ENCODE data around the gene C16orf96. TPM values are rescaled to one million over a fixed set of nuclear protein-coding genes. Genes with fewer than 3 reads are reported as not detected.

The C16orf96 gene
- total and polyA plus RNA-seq, 2 experiments from 2014 or later = 0.37 to 2.2 TPM

DNA sequence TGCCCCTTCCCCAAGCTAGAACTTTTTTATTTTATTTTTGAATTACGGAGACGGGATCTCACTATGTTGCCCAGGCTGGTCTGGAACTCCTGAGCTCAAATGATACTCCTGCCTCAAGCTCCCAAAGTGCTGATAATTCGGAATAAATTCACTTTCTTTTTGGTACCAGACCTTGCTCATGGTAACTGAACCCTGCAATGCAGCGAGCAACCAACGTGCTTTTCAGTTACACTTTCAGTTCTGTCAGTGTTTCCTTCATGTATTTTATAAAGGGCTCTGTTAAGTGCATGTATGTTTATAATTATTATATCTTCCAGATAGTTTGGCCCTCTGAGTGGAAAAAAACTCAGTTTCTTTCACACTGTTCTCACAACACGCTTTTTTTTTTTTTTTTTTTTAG lies 13.9 kb downstream of the C16orf96 start:
- H3K4me2 ChIP-seq = peak overlapping the region; percentile 66
- H3K9me2 ChIP-seq (ENCODE audit: insufficient read depth) = peaks cover 6% of the 10 kb centered on the region; the same call in 1 of the 2 replicates
- H3K4me3 Mint-ChIP-seq = peak overlapping the region; percentile 52; the same call in 1 of the 3 replicates
- H3K4me1 Mint-ChIP-seq = peaks cover 30% of the 10 kb centered on the region
- ATAC-seq (no peak), DNase-seq (ENCODE audit: low spot score) (no peak)
- peaks cover 10% of the 10 kb centered on the region; the same call in 2 of the 3 replicates for H3K36me3 Mint-ChIP-seq (ENCODE audit: low read depth)
- H3K4me3 ChIP-seq = peak overlapping the region; percentile 39; the same call in 1 of the 2 replicates
- peaks cover 12% of the 10 kb centered on the region for H3K27me3 Mint-ChIP-seq (ENCODE audit: insufficient read depth, low read depth, poor library complexity)
- no peaks in the 10 kb centered on the region for H3K36me3 ChIP-seq (ENCODE audit: insufficient read depth)
- H3K9me3 Mint-ChIP-seq = peaks cover 8% of the 10 kb centered on the region; the same call in 2 of the 3 replicates
- H3K27me3 ChIP-seq (ENCODE audit: insufficient read depth) = no peaks in the 10 kb centered on the region
- no peak overlapping the region for H2AFZ ChIP-seq
- H3K79me2 ChIP-seq (replicated peaks; ENCODE audit: insufficient read depth) = no peaks in the 10 kb centered on the region
- H3F3A ChIP-seq (replicated peaks; ENCODE audit: low read depth) = 0 out of 2 replicates have a peak, but pooled peaks cover 13% of the 10 kb centered on the region
- H3K4me1 ChIP-seq (ENCODE audit: insufficient read depth) = peaks cover 37% of the 10 kb centered on the region
- no peaks in the 10 kb centered on the region for H4K20me1 ChIP-seq (replicated peaks; ENCODE audit: insufficient read depth)
- H3K27ac Mint-ChIP-seq = peak overlapping the region; percentile 96
- peak overlapping the region; percentile 93 for H3K27ac ChIP-seq (ENCODE audit: low read depth)
- TF ChIP-seq ZNF114 (CRISPR knock-in tag; IDR thresholded peaks at IDR 0.05) = no peak
- TF ChIP-seq, protein P1, sequence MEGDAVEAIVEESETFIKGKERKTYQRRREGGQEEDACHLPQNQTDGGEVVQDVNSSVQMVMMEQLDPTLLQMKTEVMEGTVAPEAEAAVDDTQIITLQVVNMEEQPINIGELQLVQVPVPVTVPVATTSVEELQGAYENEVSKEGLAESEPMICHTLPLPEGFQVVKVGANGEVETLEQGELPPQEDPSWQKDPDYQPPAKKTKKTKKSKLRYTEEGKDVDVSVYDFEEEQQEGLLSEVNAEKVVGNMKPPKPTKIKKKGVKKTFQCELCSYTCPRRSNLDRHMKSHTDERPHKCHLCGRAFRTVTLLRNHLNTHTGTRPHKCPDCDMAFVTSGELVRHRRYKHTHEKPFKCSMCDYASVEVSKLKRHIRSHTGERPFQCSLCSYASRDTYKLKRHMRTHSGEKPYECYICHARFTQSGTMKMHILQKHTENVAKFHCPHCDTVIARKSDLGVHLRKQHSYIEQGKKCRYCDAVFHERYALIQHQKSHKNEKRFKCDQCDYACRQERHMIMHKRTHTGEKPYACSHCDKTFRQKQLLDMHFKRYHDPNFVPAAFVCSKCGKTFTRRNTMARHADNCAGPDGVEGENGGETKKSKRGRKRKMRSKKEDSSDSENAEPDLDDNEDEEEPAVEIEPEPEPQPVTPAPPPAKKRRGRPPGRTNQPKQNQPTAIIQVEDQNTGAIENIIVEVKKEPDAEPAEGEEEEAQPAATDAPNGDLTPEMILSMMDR (conservative IDR thresholded peaks at IDR 0.05; ENCODE audit: low read depth in 2 of 2) = no peak
- TF ChIP-seq, protein P2, sequence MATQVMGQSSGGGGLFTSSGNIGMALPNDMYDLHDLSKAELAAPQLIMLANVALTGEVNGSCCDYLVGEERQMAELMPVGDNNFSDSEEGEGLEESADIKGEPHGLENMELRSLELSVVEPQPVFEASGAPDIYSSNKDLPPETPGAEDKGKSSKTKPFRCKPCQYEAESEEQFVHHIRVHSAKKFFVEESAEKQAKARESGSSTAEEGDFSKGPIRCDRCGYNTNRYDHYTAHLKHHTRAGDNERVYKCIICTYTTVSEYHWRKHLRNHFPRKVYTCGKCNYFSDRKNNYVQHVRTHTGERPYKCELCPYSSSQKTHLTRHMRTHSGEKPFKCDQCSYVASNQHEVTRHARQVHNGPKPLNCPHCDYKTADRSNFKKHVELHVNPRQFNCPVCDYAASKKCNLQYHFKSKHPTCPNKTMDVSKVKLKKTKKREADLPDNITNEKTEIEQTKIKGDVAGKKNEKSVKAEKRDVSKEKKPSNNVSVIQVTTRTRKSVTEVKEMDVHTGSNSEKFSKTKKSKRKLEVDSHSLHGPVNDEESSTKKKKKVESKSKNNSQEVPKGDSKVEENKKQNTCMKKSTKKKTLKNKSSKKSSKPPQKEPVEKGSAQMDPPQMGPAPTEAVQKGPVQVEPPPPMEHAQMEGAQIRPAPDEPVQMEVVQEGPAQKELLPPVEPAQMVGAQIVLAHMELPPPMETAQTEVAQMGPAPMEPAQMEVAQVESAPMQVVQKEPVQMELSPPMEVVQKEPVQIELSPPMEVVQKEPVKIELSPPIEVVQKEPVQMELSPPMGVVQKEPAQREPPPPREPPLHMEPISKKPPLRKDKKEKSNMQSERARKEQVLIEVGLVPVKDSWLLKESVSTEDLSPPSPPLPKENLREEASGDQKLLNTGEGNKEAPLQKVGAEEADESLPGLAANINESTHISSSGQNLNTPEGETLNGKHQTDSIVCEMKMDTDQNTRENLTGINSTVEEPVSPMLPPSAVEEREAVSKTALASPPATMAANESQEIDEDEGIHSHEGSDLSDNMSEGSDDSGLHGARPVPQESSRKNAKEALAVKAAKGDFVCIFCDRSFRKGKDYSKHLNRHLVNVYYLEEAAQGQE (IDR thresholded peaks at IDR 0.05; ENCODE audit: unreplicated experiment) = no peak
- no peak for TF ChIP-seq EZH2 (IDR thresholded peaks at IDR 0.05; ENCODE audit: low read depth, unreplicated experiment)
- no peak for TF ChIP-seq STAT1 (IDR thresholded peaks at IDR 0.05; ENCODE audit: unreplicated experiment)
- TF ChIP-seq POLR2AphosphoS5 (IDR thresholded peaks at IDR 0.05; ENCODE audit: low read depth) = no peak
- no peak for TF ChIP-seq CREB1 (CRISPR knock-in tag; IDR thresholded peaks at IDR 0.05; ENCODE audit: low read depth)
- TF ChIP-seq EZH2phosphoT487 (IDR thresholded peaks at IDR 0.05; ENCODE audit: unreplicated experiment) = no peak
- no peak for TF ChIP-seq JUNB (IDR thresholded peaks at IDR 0.05; ENCODE audit: unreplicated experiment)
- no peak for TF ChIP-seq ZNF331 (CRISPR knock-in tag; IDR thresholded peaks at IDR 0.05; ENCODE audit: low read depth)
- TF ChIP-seq, protein P3, sequence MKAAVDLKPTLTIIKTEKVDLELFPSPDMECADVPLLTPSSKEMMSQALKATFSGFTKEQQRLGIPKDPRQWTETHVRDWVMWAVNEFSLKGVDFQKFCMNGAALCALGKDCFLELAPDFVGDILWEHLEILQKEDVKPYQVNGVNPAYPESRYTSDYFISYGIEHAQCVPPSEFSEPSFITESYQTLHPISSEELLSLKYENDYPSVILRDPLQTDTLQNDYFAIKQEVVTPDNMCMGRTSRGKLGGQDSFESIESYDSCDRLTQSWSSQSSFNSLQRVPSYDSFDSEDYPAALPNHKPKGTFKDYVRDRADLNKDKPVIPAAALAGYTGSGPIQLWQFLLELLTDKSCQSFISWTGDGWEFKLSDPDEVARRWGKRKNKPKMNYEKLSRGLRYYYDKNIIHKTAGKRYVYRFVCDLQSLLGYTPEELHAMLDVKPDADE (IDR thresholded peaks at IDR 0.05) = no peak
- no peak for TF ChIP-seq NANOG (IDR thresholded peaks at IDR 0.05; ENCODE audit: borderline replicate concordance)
- TF ChIP-seq, protein P4, sequence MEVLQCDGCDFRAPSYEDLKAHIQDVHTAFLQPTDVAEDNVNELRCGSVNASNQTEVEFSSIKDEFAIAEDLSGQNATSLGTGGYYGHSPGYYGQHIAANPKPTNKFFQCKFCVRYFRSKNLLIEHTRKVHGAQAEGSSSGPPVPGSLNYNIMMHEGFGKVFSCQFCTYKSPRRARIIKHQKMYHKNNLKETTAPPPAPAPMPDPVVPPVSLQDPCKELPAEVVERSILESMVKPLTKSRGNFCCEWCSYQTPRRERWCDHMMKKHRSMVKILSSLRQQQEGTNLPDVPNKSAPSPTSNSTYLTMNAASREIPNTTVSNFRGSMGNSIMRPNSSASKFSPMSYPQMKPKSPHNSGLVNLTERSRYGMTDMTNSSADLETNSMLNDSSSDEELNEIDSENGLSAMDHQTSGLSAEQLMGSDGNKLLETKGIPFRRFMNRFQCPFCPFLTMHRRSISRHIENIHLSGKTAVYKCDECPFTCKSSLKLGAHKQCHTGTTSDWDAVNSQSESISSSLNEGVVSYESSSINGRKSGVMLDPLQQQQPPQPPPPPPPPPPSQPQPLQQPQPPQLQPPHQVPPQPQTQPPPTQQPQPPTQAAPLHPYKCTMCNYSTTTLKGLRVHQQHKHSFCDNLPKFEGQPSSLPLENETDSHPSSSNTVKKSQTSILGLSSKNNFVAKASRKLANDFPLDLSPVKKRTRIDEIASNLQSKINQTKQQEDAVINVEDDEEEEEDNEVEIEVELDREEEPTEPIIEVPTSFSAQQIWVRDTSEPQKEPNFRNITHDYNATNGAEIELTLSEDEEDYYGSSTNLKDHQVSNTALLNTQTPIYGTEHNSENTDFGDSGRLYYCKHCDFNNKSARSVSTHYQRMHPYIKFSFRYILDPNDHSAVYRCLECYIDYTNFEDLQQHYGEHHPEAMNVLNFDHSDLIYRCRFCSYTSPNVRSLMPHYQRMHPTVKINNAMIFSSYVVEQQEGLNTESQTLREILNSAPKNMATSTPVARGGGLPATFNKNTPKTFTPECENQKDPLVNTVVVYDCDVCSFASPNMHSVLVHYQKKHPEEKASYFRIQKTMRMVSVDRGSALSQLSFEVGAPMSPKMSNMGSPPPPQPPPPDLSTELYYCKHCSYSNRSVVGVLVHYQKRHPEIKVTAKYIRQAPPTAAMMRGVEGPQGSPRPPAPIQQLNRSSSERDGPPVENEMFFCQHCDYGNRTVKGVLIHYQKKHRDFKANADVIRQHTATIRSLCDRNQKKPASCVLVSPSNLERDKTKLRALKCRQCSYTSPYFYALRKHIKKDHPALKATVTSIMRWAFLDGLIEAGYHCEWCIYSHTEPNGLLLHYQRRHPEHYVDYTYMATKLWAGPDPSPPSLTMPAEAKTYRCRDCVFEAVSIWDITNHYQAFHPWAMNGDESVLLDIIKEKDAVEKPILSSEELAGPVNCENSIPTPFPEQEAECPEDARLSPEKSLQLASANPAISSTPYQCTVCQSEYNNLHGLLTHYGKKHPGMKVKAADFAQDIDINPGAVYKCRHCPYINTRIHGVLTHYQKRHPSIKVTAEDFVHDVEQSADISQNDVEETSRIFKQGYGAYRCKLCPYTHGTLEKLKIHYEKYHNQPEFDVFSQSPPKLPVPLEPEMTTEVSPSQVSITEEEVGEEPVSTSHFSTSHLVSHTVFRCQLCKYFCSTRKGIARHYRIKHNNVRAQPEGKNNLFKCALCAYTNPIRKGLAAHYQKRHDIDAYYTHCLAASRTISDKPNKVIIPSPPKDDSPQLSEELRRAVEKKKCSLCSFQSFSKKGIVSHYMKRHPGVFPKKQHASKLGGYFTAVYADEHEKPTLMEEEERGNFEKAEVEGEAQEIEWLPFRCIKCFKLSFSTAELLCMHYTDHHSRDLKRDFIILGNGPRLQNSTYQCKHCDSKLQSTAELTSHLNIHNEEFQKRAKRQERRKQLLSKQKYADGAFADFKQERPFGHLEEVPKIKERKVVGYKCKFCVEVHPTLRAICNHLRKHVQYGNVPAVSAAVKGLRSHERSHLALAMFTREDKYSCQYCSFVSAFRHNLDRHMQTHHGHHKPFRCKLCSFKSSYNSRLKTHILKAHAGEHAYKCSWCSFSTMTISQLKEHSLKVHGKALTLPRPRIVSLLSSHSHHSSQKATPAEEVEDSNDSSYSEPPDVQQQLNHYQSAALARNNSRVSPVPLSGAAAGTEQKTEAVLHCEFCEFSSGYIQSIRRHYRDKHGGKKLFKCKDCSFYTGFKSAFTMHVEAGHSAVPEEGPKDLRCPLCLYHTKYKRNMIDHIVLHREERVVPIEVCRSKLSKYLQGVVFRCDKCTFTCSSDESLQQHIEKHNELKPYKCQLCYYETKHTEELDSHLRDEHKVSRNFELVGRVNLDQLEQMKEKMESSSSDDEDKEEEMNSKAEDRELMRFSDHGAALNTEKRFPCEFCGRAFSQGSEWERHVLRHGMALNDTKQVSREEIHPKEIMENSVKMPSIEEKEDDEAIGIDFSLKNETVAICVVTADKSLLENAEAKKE (CRISPR knock-in tag; IDR thresholded peaks at IDR 0.05) = no peak

All from GM23338 (cell line).